ENCODE data around the gene MEX3A. TPM values are rescaled to one million over a fixed set of nuclear protein-coding genes. Genes with fewer than 3 reads are reported as not detected.

The MEX3A gene
- total and polyA plus RNA-seq, 2 of the 8 experiments (the other 6 are each of a cell fraction or from before 2014, with no cell fraction given) = 34.1 to 52.4 TPM

DNA sequence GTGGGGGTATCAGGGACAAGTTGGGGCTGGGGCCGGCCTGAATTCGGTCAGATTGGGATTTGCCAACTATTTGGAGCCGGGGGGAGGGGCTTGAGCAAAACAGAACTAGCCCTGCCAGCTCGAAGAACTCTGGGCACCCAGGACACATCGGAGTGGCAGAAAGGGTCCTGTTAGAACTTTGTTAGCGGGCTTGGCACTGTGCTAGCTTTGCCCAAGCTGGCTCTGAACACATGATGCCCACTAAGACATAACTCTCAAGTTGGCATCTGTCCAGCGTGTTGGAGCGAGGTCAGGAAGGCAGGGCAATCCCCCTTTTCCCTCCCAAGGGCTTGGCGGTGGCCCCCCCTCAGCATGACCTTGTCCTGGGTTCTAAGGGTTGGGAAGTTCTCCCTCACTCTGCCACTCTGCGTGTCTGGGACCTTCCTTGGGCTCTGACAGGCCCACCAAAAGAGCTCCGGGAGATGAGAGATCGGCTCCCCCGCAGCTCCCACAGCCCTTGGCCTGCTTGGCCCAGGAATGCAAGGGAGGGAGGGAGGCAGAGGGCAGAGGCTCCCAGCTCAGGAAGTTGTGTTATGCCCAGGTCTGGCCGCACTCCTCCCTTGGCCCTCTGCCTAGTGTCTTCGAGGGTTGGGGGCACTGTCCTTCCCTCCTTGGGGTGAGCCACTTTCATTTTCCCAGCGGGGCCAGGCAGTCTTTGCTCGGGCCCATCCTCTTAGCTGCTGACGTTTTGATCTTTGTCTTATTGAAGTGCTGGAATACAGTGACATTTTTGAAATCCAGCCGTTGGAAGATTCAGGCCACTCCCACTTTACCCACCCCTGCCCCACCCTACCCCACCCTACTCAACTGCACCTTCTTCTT is 33.5 kb upstream of the MEX3A start:
- H2BK5ac ChIP-seq (ENCODE audit: low read depth, low read length) = no peak overlapping the region
- H2BK15ac ChIP-seq (ENCODE audit: low read length) = no peak overlapping the region
- no peaks in the 10 kb centered on the region for H3K36me3 ChIP-seq (ENCODE audit: control insufficient read depth in 2 of 4, insufficient read depth in 4 of 4, low read length in 3 of 4)
- no peak overlapping the region for H3K23ac ChIP-seq (ENCODE audit: insufficient read length)
- H3K4ac ChIP-seq (replicated peaks; ENCODE audit: insufficient read length, low read depth, low read length) = no peak overlapping the region
- WGBS, 2 experiments (ENCODE audit: extremely low coverage in 1 of 2, insufficient coverage in 1 of 2, insufficient read length in 1 of 2, insufficient replicate concordance in 2 of 2, low coverage in 1 of 2, low lambda C conversion rate in 2 of 2, missing lambda C conversion rate in 1 of 2) = 8% methylated on average over 18 of the region's 19 CpGs; no CpG with 5 or more reads in 1 of the 2 experiments
- peaks cover 13% of the 10 kb centered on the region for H3K23me2 ChIP-seq (ENCODE audit: low read depth, low read length)
- no peak overlapping the region for H3K14ac ChIP-seq (ENCODE audit: insufficient read length)
- no peak overlapping the region for H2BK20ac ChIP-seq (ENCODE audit: low read length)
- peak overlapping the region; percentile 55; the same call in 1 of the 2 replicates for H2BK12ac ChIP-seq (ENCODE audit: low read depth, low read length)
- no peak overlapping the region for H3K56ac ChIP-seq (replicated peaks; ENCODE audit: insufficient read length, low read depth, low read length)
- H4K20me1 ChIP-seq (replicated peaks in 1 of 2; ENCODE audit: control insufficient read depth in 1 of 2, insufficient read depth in 2 of 2, low read length in 2 of 2) = peaks cover 10 to 12% of the 10 kb centered on the region in 2 experiments
- H3K27ac ChIP-seq (ENCODE audit: low read depth, low read length) = no peak overlapping the region
- peaks cover 0 to 8% of the 10 kb centered on the region in 2 experiments; a peak in 1 of 4 replicates for H3K79me2 ChIP-seq (ENCODE audit: control insufficient read depth in 1 of 2, insufficient read depth in 2 of 2, low read length in 2 of 2)
- H4K5ac ChIP-seq (ENCODE audit: insufficient read length, low read depth, low read length) = no peak overlapping the region
- H3K18ac ChIP-seq (ENCODE audit: extremely low read depth, low read length) = no peak overlapping the region
- no peak overlapping the region for H4K91ac ChIP-seq (replicated peaks; ENCODE audit: insufficient read length, low read length)
- ChIA-PET POLR2A (ENCODE audit: partially characterized antibody) (interaction anchor here (0.7 to 28.0 kb wide), 13 partner anchors 12 to 181 kb away, joined by 3 to 763 read pairs (median 4); partner anchors contain the start of genes KHDC4, MEX3A and PMF1), CTCF (ENCODE audit: partially characterized antibody) (interaction anchor here (0.5 to 42.4 kb wide), 9 partner anchors 11 to 170 kb away, joined by 3 to 1994 read pairs (median 3); partner anchors contain the start of gene MEX3A)
- H4K8ac ChIP-seq (ENCODE audit: extremely low read depth, insufficient read depth, low read length) = no peak overlapping the region
- DNase-seq (ENCODE audit: low read depth in 1 of 2, low spot score in 2 of 2) = no peak
- peaks cover 0 to 2% (median 0%) of the 10 kb centered on the region in 4 experiments; a peak in 1 of 7 replicates for H3K27me3 ChIP-seq (replicated peaks in 1 of 4; ENCODE audit: control insufficient read depth in 3 of 4, extremely low read depth in 1 of 4, insufficient read depth in 3 of 4, low read length in 3 of 4)
- peak overlapping the region; percentile 91 to 99 for H3K4me2 ChIP-seq (ENCODE audit: insufficient read depth in 1 of 2, low read depth in 2 of 2, low read length in 2 of 2)
- H3K9ac ChIP-seq (replicated peaks in 1 of 4; ENCODE audit: extremely low read depth in 1 of 4, low read depth in 3 of 4, low read length in 3 of 4) = peak overlapping the region in 2 of 4 experiments; percentile 29; a peak in 1 of 7 replicates
- TF ChIP-seq CTBP2 (IDR thresholded peaks at IDR 0.05; ENCODE audit: borderline replicate concordance, insufficient read depth, insufficient read length, low read length) (peak; percentile 19), EZH2 (IDR thresholded peaks at IDR 0.05; ENCODE audit: low read depth, low read length, severe bottlenecking) (no peak), BCL11A (IDR thresholded peaks at IDR 0.05; ENCODE audit: low read depth in 2 of 2, low read length in 2 of 2) (no peak), TBP (IDR thresholded peaks at IDR 0.05; ENCODE audit: low read depth, low read length) (0 out of 2 replicates have a peak, but pooled peaks have one; percentile 5), POLR2A (IDR thresholded peaks at IDR 0.05; ENCODE audit: control extremely low read depth in 1 of 2, low read depth in 2 of 2, low read length in 2 of 2) (peak in 1 of 2 experiments; percentile 46; a peak in 1 of 3 replicates), POLR2AphosphoS5 (IDR thresholded peaks at IDR 0.05; ENCODE audit: low read depth, low read length) (peak; percentile 31; the same call in 1 of the 2 replicates), TEAD4 (IDR thresholded peaks at IDR 0.05; ENCODE audit: low read depth, low read length) (peak; percentile 96), SAP30 (IDR thresholded peaks at IDR 0.05; ENCODE audit: insufficient read depth, insufficient replicate concordance, low read length) (peak; percentile 50)
- no peak overlapping the region for H2AK5ac ChIP-seq (ENCODE audit: low read depth, low read length)
- H3K4me3 ChIP-seq (ENCODE audit: extremely low read depth in 1 of 4, insufficient read depth in 2 of 4, low read depth in 3 of 4, low read length in 4 of 4) = peak overlapping the region; percentile 69 to 83 (median 78)
- FAIRE-seq = no peak
- H3K79me1 ChIP-seq (ENCODE audit: low read depth, low read length) = no peaks in the 10 kb centered on the region; the same call in none of the 2 replicates
- no peak overlapping the region for H2AFZ ChIP-seq (ENCODE audit: low read length)
- no peaks in the 10 kb centered on the region for H3K9me3 ChIP-seq (ENCODE audit: insufficient read depth in 2 of 2, low read depth in 1 of 2, low read length in 1 of 2)
- H3K4me1 ChIP-seq (replicated peaks in 1 of 4; ENCODE audit: control insufficient read depth in 3 of 4, insufficient read depth in 4 of 4, low read length in 3 of 4) = peaks cover 0 to 16% (median 14%) of the 10 kb centered on the region in 4 experiments; a peak in 6 of 7 replicates
- H2BK120ac ChIP-seq (replicated peaks; ENCODE audit: low read depth, low read length) = no peak overlapping the region

Measured in H1 (cell line).